H9 (cell line): ENCODE results near the gene PLA2R1. TPM values are rescaled to one million over a fixed set of nuclear protein-coding genes. Genes with fewer than 3 reads are reported as not detected.

ENCODE experiments used
- DNase-seq: peaks from one replicate; pipeline ENCODE4 v3.0.0-alpha.2; 2017
- H2AFZ ChIP-seq: one replicate; pipeline ENCODE4 v1.6.1; 2013; ENCODE audit warnings: mild to moderate bottlenecking, low read length, control low read depth, moderate library complexity
- H2AK5ac ChIP-seq: 2 replicates; pipeline ENCODE4 v1.6.1; 2013; ENCODE audit warnings: low read length, control low read depth, mixed read lengths; ENCODE audit not compliant: insufficient read length
- H2BK120ac ChIP-seq: one replicate; pipeline ENCODE4 v1.6.1; 2013; ENCODE audit warnings: low read depth, mild to moderate bottlenecking, low read length, control low read depth, inconsistent platforms; ENCODE audit not compliant: poor library complexity, severe bottlenecking
- H2BK12ac ChIP-seq: 2 replicates; pipeline ENCODE4 v1.6.1; 2013; ENCODE audit warnings: low read length, control low read depth, mixed read lengths, low read depth; ENCODE audit not compliant: insufficient read length
- H2BK15ac ChIP-seq: 2 replicates; pipeline ENCODE4 v1.6.1; 2013; ENCODE audit warnings: low read depth, low read length, control low read depth
- H2BK20ac ChIP-seq: one replicate; pipeline ENCODE4 v1.6.1; 2013; ENCODE audit warnings: low read depth, mild to moderate bottlenecking, low read length, control low read depth, inconsistent platforms; ENCODE audit not compliant: poor library complexity, severe bottlenecking
- H2BK5ac ChIP-seq: 2 replicates; pipeline ENCODE4 v1.6.1; 2013; ENCODE audit warnings: low read length, control low read depth, mixed read lengths; ENCODE audit not compliant: insufficient read length
- H3K14ac ChIP-seq: 2 replicates; pipeline ENCODE4 v1.6.1; 2013; ENCODE audit warnings: low read length, control low read depth; ENCODE audit not compliant: insufficient read depth
- H3K18ac ChIP-seq: 2 replicates; pipeline ENCODE4 v1.6.1; 2013; ENCODE audit warnings: low read depth, mild to moderate bottlenecking, mixed read lengths, low read length, control low read depth; ENCODE audit not compliant: insufficient read length
- H3K23ac ChIP-seq: 2 replicates; pipeline ENCODE4 v1.6.1; 2013; ENCODE audit warnings: low read length, control low read depth, mixed read lengths, low read depth; ENCODE audit not compliant: insufficient read length
- H3K23me2 ChIP-seq: 2 replicates; pipeline ENCODE4 v1.6.1; 2013; ENCODE audit warnings: low read depth, mild to moderate bottlenecking, mixed read lengths, low read length, control low read depth; ENCODE audit not compliant: insufficient read length, poor library complexity, severe bottlenecking
- H3K27ac ChIP-seq: 2 replicates; pipeline ENCODE4 v1.5.1; 2013; ENCODE audit warnings: low read length, control low read depth, mixed read lengths, low read depth; ENCODE audit not compliant: insufficient read length
- H3K27me3 ChIP-seq: 2 replicates; pipeline ENCODE4 v1.6.1; 2013; ENCODE audit warnings: low read length, control low read depth, inconsistent platforms; ENCODE audit not compliant: insufficient read depth
- H3K4ac ChIP-seq: 2 replicates; pipeline ENCODE4 v1.6.1; 2013; ENCODE audit warnings: low read depth, mild to moderate bottlenecking, control low read depth, inconsistent platforms, low read length, moderate library complexity
- H3K4me1 ChIP-seq: 2 replicates; pipeline ENCODE4 v1.6.1; 2013; ENCODE audit warnings: low read length, control low read depth, inconsistent platforms; ENCODE audit not compliant: insufficient read depth
- H3K4me2 ChIP-seq: 2 replicates; pipeline ENCODE4 v1.6.1; 2013; ENCODE audit warnings: low read length, control low read depth, mixed read lengths; ENCODE audit not compliant: insufficient read length, insufficient read depth
- H3K56ac ChIP-seq: 2 replicates; pipeline ENCODE4 v1.6.1; 2013; ENCODE audit warnings: low read depth, mild to moderate bottlenecking, mixed read lengths, low read length, control low read depth; ENCODE audit not compliant: insufficient read length
- H3K79me1 ChIP-seq: 2 replicates; pipeline ENCODE4 v1.6.1; 2013; ENCODE audit warnings: low read depth, mild to moderate bottlenecking, moderate library complexity, low read length, control low read depth, inconsistent platforms; ENCODE audit not compliant: insufficient read depth, poor library complexity, severe bottlenecking
- H3K79me2 ChIP-seq: 2 replicates; pipeline ENCODE4 v1.6.1; 2013; ENCODE audit warnings: low read length, control low read depth, inconsistent platforms; ENCODE audit not compliant: insufficient read depth
- H3K9ac ChIP-seq: 2 replicates; pipeline ENCODE4 v1.6.1; 2013; ENCODE audit warnings: low read length, control low read depth, mixed read lengths; ENCODE audit not compliant: insufficient read length; ENCODE audit errors: extremely low read depth
- H3K9me3 ChIP-seq: one replicate; pipeline ENCODE4 v1.6.1; 2013; ENCODE audit warnings: low read depth, low read length, inconsistent platforms; ENCODE audit not compliant: control insufficient read depth
- H3T11ph ChIP-seq: one replicate; pipeline ENCODE4 v1.6.1; 2013; ENCODE audit warnings: mild to moderate bottlenecking, low read length, control low read depth, inconsistent platforms
- H4K20me1 ChIP-seq: one replicate; pipeline ENCODE4 v1.6.1; 2013; ENCODE audit not compliant: control insufficient read depth, insufficient read length, insufficient read depth
- H4K5ac ChIP-seq: 2 replicates; pipeline ENCODE4 v1.6.1; 2013; ENCODE audit warnings: low read depth, mild to moderate bottlenecking, mixed read lengths, low read length, control low read depth; ENCODE audit not compliant: insufficient read length
- H4K8ac ChIP-seq: replicated peaks from 2 replicates; pipeline ENCODE4 v1.6.1; 2013; ENCODE audit warnings: low read length, control low read depth, mixed read lengths, low read depth; ENCODE audit not compliant: insufficient read length
- H4K91ac ChIP-seq: 2 replicates; pipeline ENCODE4 v1.6.1; 2013; ENCODE audit warnings: low read depth, mild to moderate bottlenecking, moderate library complexity, mixed read lengths, low read length, control low read depth; ENCODE audit not compliant: insufficient read length
- H3K27ac Mint-ChIP-seq, 3 experiments: 2 replicates in 2 of 3; 3 replicates in 1 of 3; pipeline ENCODE4 v1.8.0; 2020 to 2021; ENCODE audit warnings: mixed read lengths in 3 of 3, mild to moderate bottlenecking in 1 of 3, moderate library complexity in 1 of 3
- H3K27me3 Mint-ChIP-seq: 2 replicates; pipeline ENCODE4 v1.8.0; 2021; ENCODE audit warnings: low read depth, mild to moderate bottlenecking, moderate library complexity, mixed read lengths
- H3K36me3 Mint-ChIP-seq, 3 experiments: 2 replicates in 2 of 3; 3 replicates in 1 of 3; pipeline ENCODE4 v1.8.0; 2020 to 2021; ENCODE audit warnings: low read depth in 3 of 3, mixed read lengths in 3 of 3; ENCODE audit not compliant: insufficient read depth in 1 of 3
- H3K4me1 Mint-ChIP-seq, 2 experiments: 2 replicates each; pipeline ENCODE4 v1.8.0; 2020; ENCODE audit warnings: mixed read lengths in 2 of 2
- H3K4me3 Mint-ChIP-seq, 2 experiments: 2 replicates in 1 of 2; 3 replicates in 1 of 2; pipeline ENCODE4 v1.8.0; 2020 to 2021; ENCODE audit warnings: mild to moderate bottlenecking in 2 of 2, mixed read lengths in 2 of 2, moderate library complexity in 1 of 2
- H3K9me3 Mint-ChIP-seq, 2 experiments: 2 replicates in 1 of 2; 3 replicates in 1 of 2; pipeline ENCODE4 v1.8.0; 2020; ENCODE audit warnings: mild to moderate bottlenecking in 2 of 2, mixed read lengths in 2 of 2, moderate library complexity in 1 of 2
- WGBS: extraction: QIAGEN DNeasy Blood & Tissue Kit; methylation state at CpG from one replicate; pipeline ENCODE4 v1.1.7; 2013; ENCODE audit warnings: missing lambda C conversion rate, low lambda C conversion rate, mixed read lengths; ENCODE audit not compliant: insufficient read length; ENCODE audit errors: extremely low coverage; 5-methylcytosine and 5-hydroxymethylcytosine counted together
- total RNA-seq: library from RNA; stranded (reverse); gene quantifications from 2 replicates; pipeline ENCODE4 v1.2.1, GENCODE V29; 2021
- TF ChIP-seq, protein P1 (sequence below): fragments of 200-600 bp; sonication (generic); conservative IDR thresholded peaks from 3 replicates; pipeline ENCODE4 v1.8.0; 2021; ENCODE audit warnings: antibody characterized with exemption, mild to moderate bottlenecking

The PLA2R1 gene
- total RNA-seq, 1 experiment from 2014 or later = 0.83 TPM

DNA sequence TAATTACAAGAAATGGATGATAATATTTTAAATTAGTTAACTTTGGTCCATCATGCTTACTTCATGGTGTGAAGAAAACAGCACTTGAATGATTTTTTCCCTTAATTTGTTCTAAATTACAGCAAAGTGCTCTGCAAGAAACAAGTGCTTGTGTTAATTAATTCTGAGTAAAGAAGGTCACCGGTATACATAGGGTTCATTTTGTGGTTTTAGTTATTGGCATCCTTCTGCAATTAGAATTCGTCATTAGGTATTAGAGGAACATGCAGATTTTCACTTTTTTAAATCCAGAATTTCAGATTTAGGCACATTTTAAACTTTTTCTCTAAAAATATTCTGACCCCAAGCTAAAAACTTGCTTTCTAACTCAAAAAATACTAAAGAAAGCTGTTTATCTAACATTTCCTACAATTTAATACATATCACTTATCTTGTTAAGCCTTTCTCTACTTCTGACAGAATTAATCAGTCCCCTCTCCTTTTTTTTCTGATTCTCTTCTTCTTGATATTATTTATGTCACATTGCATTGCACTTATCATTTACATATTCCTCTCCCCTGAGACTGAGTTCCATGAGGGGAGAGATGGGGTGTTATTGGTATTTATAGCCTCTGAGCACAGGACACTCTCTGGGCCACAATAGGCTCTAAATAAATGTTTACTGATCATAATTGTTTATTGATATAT, 129.2 kb downstream of the PLA2R1 start:
- Histone ChIP-seq H4K20me1 (no peaks in the 10 kb centered on the region), H3T11ph (no peak overlapping the region), H3K9me3 (no peaks in the 10 kb centered on the region), H3K27ac (no peak overlapping the region), H4K8ac (no peak overlapping the region), H2BK12ac (no peak overlapping the region), H3K18ac (no peak overlapping the region), H2AK5ac (no peak overlapping the region), H3K23ac (no peak overlapping the region), H3K14ac (no peak overlapping the region), H3K4ac (no peak overlapping the region), H4K91ac (no peak overlapping the region), H4K5ac (no peak overlapping the region), H3K4me1 (no peaks in the 10 kb centered on the region), H2AFZ (no peak overlapping the region), H2BK20ac (no peak overlapping the region), H3K9ac (no peak overlapping the region), H2BK120ac (no peak overlapping the region), H3K23me2 (no peaks in the 10 kb centered on the region), H2BK5ac (no peak overlapping the region), H3K56ac (no peak overlapping the region), H3K4me2 (no peak overlapping the region), H2BK15ac (no peak overlapping the region), H3K79me1 (no peaks in the 10 kb centered on the region), H3K27me3 (no peaks in the 10 kb centered on the region), H3K79me2 (no peaks in the 10 kb centered on the region)
- H3K27ac Mint-ChIP-seq = no peak overlapping the region
- H3K36me3 Mint-ChIP-seq = no peaks in the 10 kb centered on the region; a peak in 2 of 7 replicates
- TF ChIP-seq, protein P1, sequence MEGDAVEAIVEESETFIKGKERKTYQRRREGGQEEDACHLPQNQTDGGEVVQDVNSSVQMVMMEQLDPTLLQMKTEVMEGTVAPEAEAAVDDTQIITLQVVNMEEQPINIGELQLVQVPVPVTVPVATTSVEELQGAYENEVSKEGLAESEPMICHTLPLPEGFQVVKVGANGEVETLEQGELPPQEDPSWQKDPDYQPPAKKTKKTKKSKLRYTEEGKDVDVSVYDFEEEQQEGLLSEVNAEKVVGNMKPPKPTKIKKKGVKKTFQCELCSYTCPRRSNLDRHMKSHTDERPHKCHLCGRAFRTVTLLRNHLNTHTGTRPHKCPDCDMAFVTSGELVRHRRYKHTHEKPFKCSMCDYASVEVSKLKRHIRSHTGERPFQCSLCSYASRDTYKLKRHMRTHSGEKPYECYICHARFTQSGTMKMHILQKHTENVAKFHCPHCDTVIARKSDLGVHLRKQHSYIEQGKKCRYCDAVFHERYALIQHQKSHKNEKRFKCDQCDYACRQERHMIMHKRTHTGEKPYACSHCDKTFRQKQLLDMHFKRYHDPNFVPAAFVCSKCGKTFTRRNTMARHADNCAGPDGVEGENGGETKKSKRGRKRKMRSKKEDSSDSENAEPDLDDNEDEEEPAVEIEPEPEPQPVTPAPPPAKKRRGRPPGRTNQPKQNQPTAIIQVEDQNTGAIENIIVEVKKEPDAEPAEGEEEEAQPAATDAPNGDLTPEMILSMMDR = no peak
- no peaks in the 10 kb centered on the region for H3K4me1 Mint-ChIP-seq
- no peak overlapping the region for H3K4me3 Mint-ChIP-seq
- DNase-seq = no peak
- no peaks in the 10 kb centered on the region for H3K27me3 Mint-ChIP-seq
- peaks cover 0 to under 1% of the 10 kb centered on the region in 2 experiments; a peak in 2 of 5 replicates for H3K9me3 Mint-ChIP-seq
- no CpG with 5 or more reads among the region's 2 CpGs for WGBS
